ENCODE measurements around the gene PSMB11. TPM values are rescaled to one million over a fixed set of nuclear protein-coding genes. Genes with fewer than 3 reads are reported as not detected.

PSMB11 gene
- total RNA-seq, 1 experiment from 2014 or later = not detected

DNA sequence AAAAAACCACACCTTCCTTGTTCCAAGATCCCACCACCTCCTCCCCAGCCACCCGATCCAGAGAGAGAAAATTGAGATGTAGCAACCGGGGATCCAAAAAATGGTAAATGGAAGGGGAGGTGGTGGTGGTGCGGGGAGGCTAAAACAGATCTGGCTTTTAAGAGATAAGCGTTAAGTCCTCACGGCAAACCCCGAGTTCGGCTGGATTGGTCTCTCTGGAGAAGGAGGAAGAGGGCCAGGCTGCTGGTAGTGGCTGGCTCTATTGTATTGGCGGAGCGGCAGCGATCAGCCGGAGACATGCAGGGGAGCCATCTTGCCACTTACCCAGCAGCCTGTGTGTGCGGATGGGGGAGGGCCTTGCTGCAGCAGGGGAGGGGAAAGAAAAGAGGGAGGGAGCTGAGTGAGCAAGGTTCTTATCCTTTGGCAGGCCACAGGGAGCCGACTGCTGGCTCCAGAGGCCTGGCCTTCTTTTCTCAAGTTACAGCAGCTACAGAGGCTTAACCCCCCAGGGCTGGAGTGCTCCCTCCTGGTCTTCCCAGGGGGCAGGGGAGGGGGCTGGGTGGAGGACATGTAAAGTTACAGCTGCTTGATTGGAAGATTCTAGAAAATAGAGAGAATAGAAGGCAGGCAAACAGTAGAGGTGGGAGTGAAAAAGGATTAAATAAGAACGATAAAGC, 29.4 kb downstream of the PSMB11 start:
- Mint-ChIP-seq H3K36me3 (ENCODE audit: insufficient read depth, unreplicated experiment) (peaks cover 90% of the 10 kb centered on the region), H3K4me1 (ENCODE audit: low read depth, unreplicated experiment) (peaks cover 32% of the 10 kb centered on the region), H3K27me3 (ENCODE audit: insufficient read depth, unreplicated experiment) (no peaks in the 10 kb centered on the region), H3K9me3 (ENCODE audit: unreplicated experiment) (no peaks in the 10 kb centered on the region), H3K4me3 (ENCODE audit: unreplicated experiment) (peak overlapping the region; percentile 100), H3K27ac (ENCODE audit: unreplicated experiment) (peak overlapping the region; percentile 93)
- Histone ChIP-seq H3K4me1 (peaks cover 21% of the 10 kb centered on the region), H3K9me3 (no peaks in the 10 kb centered on the region), H3K27me3 (replicated peaks; ENCODE audit: control insufficient read depth, insufficient read depth, low read length) (no peaks in the 10 kb centered on the region), H3K4me3 (ENCODE audit: low read depth, low read length) (peak overlapping the region; percentile 79), H3K36me3 (ENCODE audit: control insufficient read depth, insufficient read depth, low read length) (peaks cover 11% of the 10 kb centered on the region)
- TF ChIP-seq CTCF (IDR thresholded peaks at IDR 0.05; ENCODE audit: insufficient read depth in 1 of 2, low read depth in 1 of 2, low read length in 1 of 2, severe bottlenecking in 1 of 2, unreplicated experiment in 1 of 2) = no peak
- intact Hi-C loops (cut with micrococcal nuclease; ENCODE audit: unreplicated experiment) = loop anchor here (2.0 kb wide), 1 partner anchor 23 kb away; the partner anchor contains the start of genes ACIN1 and C14orf119
- peak; percentile 86 to 90 for DNase-seq
- ChIA-PET CTCF (interaction anchor here (0.6 to 3.1 kb wide), 12 partner anchors 9 to 98 kb away, joined by 3 to 24 read pairs (median 4); partner anchors contain the start of genes ACIN1 and C14orf119), POLR2A (interaction anchor here (0.6 to 1.0 kb wide), 8 partner anchors 24 to 482 kb away, joined by 3 to 20 read pairs (median 4); partner anchors contain the start of genes ACIN1, C14orf119, PABPN1 and PSMB5)
- BruUV-seq (replicated peaks) = no TSS peak

GRCh38 chr14:23071921-23072539, 30.0 kb downstream of the PSMB11 start:
- ChIA-PET CTCF (interaction anchor here (0.6 to 3.1 kb wide), 11 partner anchors 10 to 98 kb away, joined by 3 to 24 read pairs (median 5); partner anchors contain the start of genes ACIN1 and C14orf119), POLR2A (interaction anchor here (0.6 to 1.0 kb wide), 9 partner anchors 23 to 483 kb away, joined by 3 to 20 read pairs (median 4); partner anchors contain the start of genes ACIN1, C14orf119, PABPN1 and PSMB5)
- peaks cover 90% of the 10 kb centered on the region for H3K36me3 Mint-ChIP-seq (ENCODE audit: insufficient read depth, unreplicated experiment)
- no TSS peak for BruUV-seq (replicated peaks)
- Histone ChIP-seq H3K4me3 (ENCODE audit: low read depth, low read length) (peak overlapping the region; percentile 79), H3K36me3 (ENCODE audit: control insufficient read depth, insufficient read depth, low read length) (peaks cover 11% of the 10 kb centered on the region), H3K4me1 (peaks cover 27% of the 10 kb centered on the region), H3K9me3 (no peaks in the 10 kb centered on the region), H3K27me3 (replicated peaks; ENCODE audit: control insufficient read depth, insufficient read depth, low read length) (no peaks in the 10 kb centered on the region)
- intact Hi-C loops (cut with micrococcal nuclease; ENCODE audit: unreplicated experiment) = loop anchor here (2.0 kb wide), 1 partner anchor 23 kb away; the partner anchor contains the start of genes ACIN1 and C14orf119
- peak; percentile 54 to 69 for DNase-seq
- no peaks in the 10 kb centered on the region for H3K9me3 Mint-ChIP-seq (ENCODE audit: unreplicated experiment)
- peak overlapping the region; percentile 93 for H3K27ac Mint-ChIP-seq (ENCODE audit: unreplicated experiment)
- TF ChIP-seq CTCF (IDR thresholded peaks at IDR 0.05; ENCODE audit: insufficient read depth in 1 of 2, low read depth in 1 of 2, low read length in 1 of 2, severe bottlenecking in 1 of 2, unreplicated experiment in 1 of 2) = no peak
- no peaks in the 10 kb centered on the region for H3K27me3 Mint-ChIP-seq (ENCODE audit: insufficient read depth, unreplicated experiment)
- peaks cover 32% of the 10 kb centered on the region for H3K4me1 Mint-ChIP-seq (ENCODE audit: low read depth, unreplicated experiment)
- peak overlapping the region; percentile 100 for H3K4me3 Mint-ChIP-seq (ENCODE audit: unreplicated experiment)

DNA sequence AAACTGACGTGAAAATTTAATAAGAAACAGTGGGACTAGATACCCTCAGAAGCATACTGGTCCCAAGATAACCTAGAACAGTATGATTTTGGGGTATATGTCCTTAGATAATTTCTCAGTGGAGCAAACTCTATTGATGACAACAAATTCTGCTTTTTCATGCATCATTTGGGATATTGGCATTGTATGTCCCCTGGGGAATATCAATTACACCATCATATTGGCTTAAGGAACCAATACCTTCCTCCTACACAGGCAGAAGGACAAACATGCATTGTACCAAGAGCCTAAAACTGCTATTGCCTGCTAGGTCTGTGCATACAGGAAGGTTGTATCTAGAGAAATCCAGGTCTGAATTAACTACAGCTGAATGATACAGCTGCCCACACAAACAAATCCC, 32.9 kb downstream of the PSMB11 start:
- H3K4me1 Mint-ChIP-seq (ENCODE audit: low read depth, unreplicated experiment) = peaks cover 36% of the 10 kb centered on the region
- Histone ChIP-seq H3K27me3 (replicated peaks; ENCODE audit: control insufficient read depth, insufficient read depth, low read length) (no peaks in the 10 kb centered on the region), H3K9me3 (no peaks in the 10 kb centered on the region), H3K4me3 (ENCODE audit: low read depth, low read length) (no peak overlapping the region), H3K4me1 (peaks cover 54% of the 10 kb centered on the region), H3K36me3 (ENCODE audit: control insufficient read depth, insufficient read depth, low read length) (peaks cover 4% of the 10 kb centered on the region)
- no peak overlapping the region for H3K27ac Mint-ChIP-seq (ENCODE audit: unreplicated experiment)
- H3K27me3 Mint-ChIP-seq (ENCODE audit: insufficient read depth, unreplicated experiment) = no peaks in the 10 kb centered on the region
- no peak for TF ChIP-seq CTCF (IDR thresholded peaks at IDR 0.05; ENCODE audit: insufficient read depth in 1 of 2, low read depth in 1 of 2, low read length in 1 of 2, severe bottlenecking in 1 of 2, unreplicated experiment in 1 of 2)
- ChIA-PET POLR2A (interaction anchor here (0.6 to 1.0 kb wide), 2 partner anchors 13 to 20 kb away, joined by 3 read pairs; partner anchors contain the start of genes ACIN1 and C14orf119), CTCF (interaction anchor here (0.7 kb wide), 2 partner anchors 13 to 20 kb away, joined by 3 read pairs; partner anchors contain the start of gene ACIN1)
- peaks cover 93% of the 10 kb centered on the region for H3K36me3 Mint-ChIP-seq (ENCODE audit: insufficient read depth, unreplicated experiment)
- no TSS peak for BruUV-seq (replicated peaks)
- H3K9me3 Mint-ChIP-seq (ENCODE audit: unreplicated experiment) = no peaks in the 10 kb centered on the region
- intact Hi-C loops (cut with micrococcal nuclease; ENCODE audit: unreplicated experiment) = no loop called here
- no peak for DNase-seq
- no peak overlapping the region for H3K4me3 Mint-ChIP-seq (ENCODE audit: unreplicated experiment)

Data from Caco-2 (cell line).